Body of pancreas (tissue), 4 donors: Measurements from ENCODE around the gene LIN7A. TPM values are rescaled to one million over a fixed set of nuclear protein-coding genes. Genes with fewer than 3 reads are reported as not detected.

Source experiments
- ATAC-seq: fragments of 150-250 bp; one replicate; pipeline ENCODE4 v1.9.1; 2016
- DNase-seq, 4 donors: peaks; one replicate each; pipeline ENCODE4 v3.0.0-alpha.2; 2019
- H3K27ac ChIP-seq, 4 donors: fragments of 200-600 bp; sonication (generic); 1 replicate in 3 of 4; 2 replicates in 1 of 4; pipeline versions ENCODE4 v1.5.1 to v1.6.1; 2016 to 2019; ENCODE audit warnings: mild to moderate bottlenecking in 1 of 4, mixed read lengths in 1 of 4, moderate library complexity in 1 of 4
- H3K27me3 ChIP-seq, 2 donors: fragments of 200-600 bp; sonication (generic); one replicate each; pipeline ENCODE4 v1.6.0; 2016; ENCODE audit warnings: mild to moderate bottlenecking in 1 of 2
- H3K36me3 ChIP-seq, 2 donors: fragments of 200-600 bp; sonication (generic); replicated peaks in 1 of 2; 2 replicates each; pipeline ENCODE4 v1.5.1; 2016; ENCODE audit warnings: low read depth in 2 of 2; ENCODE audit not compliant: insufficient read depth in 1 of 2
- H3K4me1 ChIP-seq: fragments of 200-600 bp; sonication (generic); one replicate; pipeline ENCODE4 v1.6.0; 2016
- H3K4me3 ChIP-seq, 2 donors: fragments of 200-600 bp; sonication (generic); 1 replicate in 1 of 2; 2 replicates in 1 of 2; pipeline ENCODE4 v1.5.1; 2016 to 2019
- H3K9me3 ChIP-seq, 3 donors: fragments of 200-600 bp; sonication (generic); 1 replicate in 2 of 3; 2 replicates in 1 of 3; pipeline ENCODE4 v1.5.1; 2016
- CTCF ChIP-seq, 7 experiments: fragments of 450-650 bp in 4 of 7; fragments of 200-600 bp in 3 of 7; sonication (generic) in 3 of 7; IDR thresholded peaks; one replicate each; pipeline ENCODE4 v1.5.1; 2016 to 2019; ENCODE audit warnings: antibody characterized with exemption in 7 of 7
- POLR2A ChIP-seq, 3 donors: fragments of 450-650 bp; IDR thresholded peaks; one replicate each; pipeline ENCODE4 v1.6.1; 2016; ENCODE audit warnings: antibody characterized with exemption in 3 of 3, mild to moderate bottlenecking in 2 of 3
- WGBS, 2 donors: methylation state at CpG; one replicate each; pipeline ENCODE4 v1.1.5; 2017; 5-methylcytosine and 5-hydroxymethylcytosine counted together
- intact Hi-C: fragments of 100-400 bp; cut with DNase I; formaldehyde crosslinking; loops from one replicate; pipeline ENCODE4 v1.15.1; 2023
- total RNA-seq, 2 donors: library from RNA; depleted of rRNA; stranded (reverse); fragments of >200 nt; gene quantifications; one replicate each; pipeline ENCODE4 v1.1.0, GENCODE V29; 2016

LIN7A gene
- total RNA-seq, 2 donors from 2014 or later, result 0.66 to 1.0 TPM

DNA sequence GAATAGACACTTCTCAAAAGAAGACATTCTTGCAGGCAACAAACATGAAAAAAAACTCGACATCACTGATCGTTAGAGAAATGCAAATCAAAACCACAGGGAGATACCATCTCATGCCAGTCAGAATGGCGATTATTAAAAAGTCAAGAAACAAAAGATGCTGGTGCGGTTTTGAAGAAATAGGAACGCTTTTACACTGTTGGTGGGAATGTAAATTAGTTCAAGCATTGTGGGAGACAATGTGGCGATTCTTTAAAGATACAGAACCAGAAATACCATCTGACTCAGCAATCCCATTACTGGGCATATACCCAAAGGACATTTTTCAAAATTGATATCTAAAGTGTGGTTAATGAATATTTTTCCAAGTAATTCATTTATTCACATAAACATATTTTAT, 39.6 kb upstream of the LIN7A start:
- TF ChIP-seq CTCF (IDR thresholded peaks at IDR 0.05) (no peak), POLR2A (IDR thresholded peaks at IDR 0.05) (no peak)
- H3K4me1 ChIP-seq, result no peaks in the 10 kb centered on the region
- H3K4me3 ChIP-seq, result no peak overlapping the region
- no peak for ATAC-seq
- no peak for DNase-seq
- intact Hi-C loops, result no loop called here
- WGBS, 2 donors, result 49 to 55% methylated on average over 6 of the region's 6 CpGs
- H3K36me3 ChIP-seq, result no peaks in the 10 kb centered on the region
- no peak overlapping the region for H3K27ac ChIP-seq
- H3K9me3 ChIP-seq, result no peaks in the 10 kb centered on the region
- no peaks in the 10 kb centered on the region for H3K27me3 ChIP-seq

- Histone ChIP-seq H3K36me3 (no peaks in the 10 kb centered on the region), H3K4me3 (no peak overlapping the region), H3K27me3 (no peaks in the 10 kb centered on the region), H3K4me1 (no peaks in the 10 kb centered on the region), H3K9me3 (no peaks in the 10 kb centered on the region), H3K27ac (no peak overlapping the region)
- DNase-seq (no peak), ATAC-seq (no peak)
- intact Hi-C loops, result no loop called here
- TF ChIP-seq CTCF (IDR thresholded peaks at IDR 0.05) (no peak), POLR2A (IDR thresholded peaks at IDR 0.05) (no peak)
Measured at GRCh38 chr12:80968326-80968725, 30.6 kb upstream of the LIN7A start.

- no peak for ATAC-seq
- Histone ChIP-seq H3K36me3 (no peaks in the 10 kb centered on the region), H3K27me3 (no peaks in the 10 kb centered on the region), H3K9me3 (no peaks in the 10 kb centered on the region), H3K4me3 (no peak overlapping the region), H3K27ac (no peak overlapping the region), H3K4me1 (no peaks in the 10 kb centered on the region)
- TF ChIP-seq POLR2A (IDR thresholded peaks at IDR 0.05) (no peak), CTCF (IDR thresholded peaks at IDR 0.05) (no peak)
- no peak for DNase-seq
- intact Hi-C loops, result no loop called here
- 46% methylated on average over 3 of the region's 3 CpGs for WGBS, 2 donors
Measured at GRCh38 chr12:80967565-80967964, 29.8 kb upstream of the LIN7A start.

- no peaks in the 10 kb centered on the region for H3K4me1 ChIP-seq
- no peaks in the 10 kb centered on the region for H3K36me3 ChIP-seq
- no peaks in the 10 kb centered on the region for H3K9me3 ChIP-seq
- no peak for ATAC-seq
- no peak for DNase-seq
- 30 to 48% methylated on average over 1 of the region's 1 CpG for WGBS, 2 donors
- TF ChIP-seq POLR2A (IDR thresholded peaks at IDR 0.05), result no peak
- no peak for TF ChIP-seq CTCF (IDR thresholded peaks at IDR 0.05)
- H3K4me3 ChIP-seq, result no peak overlapping the region
- intact Hi-C loops, result no loop called here
- H3K27me3 ChIP-seq, result no peaks in the 10 kb centered on the region
- H3K27ac ChIP-seq, result no peak overlapping the region
Measured at GRCh38 chr12:80966001-80966400, 28.3 kb upstream of the LIN7A start.

DNA sequence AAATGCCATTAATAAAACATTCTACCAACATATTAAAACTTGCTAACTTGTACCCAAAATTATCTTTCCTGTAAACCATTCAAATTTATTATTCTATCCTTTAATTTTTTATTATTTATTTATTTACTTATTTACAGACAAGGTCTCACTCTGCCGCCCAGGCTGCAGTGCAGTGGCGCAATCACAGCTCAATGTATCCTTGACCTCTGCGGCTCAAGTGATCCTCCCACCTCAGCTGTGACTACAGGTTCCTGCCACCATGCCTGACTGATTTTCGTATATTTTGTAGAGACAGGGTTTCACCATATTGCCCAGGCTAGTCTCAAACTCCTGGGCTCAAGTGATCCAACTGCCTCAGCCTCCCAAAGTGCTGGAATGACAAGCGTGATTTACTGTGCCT, 20.4 kb upstream of the LIN7A start:
- intact Hi-C loops, result no loop called here
- TF ChIP-seq CTCF (IDR thresholded peaks at IDR 0.05), result no peak
- TF ChIP-seq POLR2A (IDR thresholded peaks at IDR 0.05), result no peak
- DNase-seq (no peak), ATAC-seq (no peak)
- Histone ChIP-seq H3K9me3 (no peaks in the 10 kb centered on the region), H3K36me3 (no peaks in the 10 kb centered on the region), H3K4me1 (no peaks in the 10 kb centered on the region), H3K27me3 (no peaks in the 10 kb centered on the region), H3K4me3 (no peak overlapping the region), H3K27ac (no peak overlapping the region)
- 77 to 85% methylated on average over 5 of the region's 5 CpGs for WGBS, 2 donors
